Activated naive CD4-positive, alpha-beta T cell treated with anti-CD3 and anti-CD28 coated beads for 36 hours (primary cell): Measurements from ENCODE around the gene TBC1D22A. TPM values are rescaled to one million over a fixed set of nuclear protein-coding genes. Genes with fewer than 3 reads are reported as not detected.

Experiments
- CTCF ChIA-PET: fragments of 350-600 bp; sonication (Branson Sonifier 250); formaldehyde crosslinking; loops from one replicate; lab custom pipeline; 2021; ENCODE audit warnings: antibody characterized with exemption; lab: Charles Lee
- DNase-seq: peaks from one replicate; pipeline ENCODE4 v3.0.0-alpha.2; 2020
- H3K27ac Mint-ChIP-seq: one replicate; pipeline ENCODE4 v1.8.0; 2021; ENCODE audit warnings: mild to moderate bottlenecking, mixed read lengths
- H3K27me3 Mint-ChIP-seq: one replicate; pipeline ENCODE4 v1.8.0; 2021; ENCODE audit warnings: low read depth, mixed read lengths
- H3K36me3 Mint-ChIP-seq: one replicate; pipeline ENCODE4 v1.8.0; 2021; ENCODE audit warnings: low read depth, mixed read lengths
- H3K4me1 Mint-ChIP-seq: one replicate; pipeline ENCODE4 v1.8.0; 2021; ENCODE audit warnings: low read depth, mixed read lengths
- H3K4me3 Mint-ChIP-seq: one replicate; pipeline ENCODE4 v1.8.0; 2021; ENCODE audit warnings: mild to moderate bottlenecking, moderate library complexity, mixed read lengths
- H3K9me3 Mint-ChIP-seq: one replicate; pipeline ENCODE4 v1.8.0; 2021; ENCODE audit warnings: mixed read lengths
- intact Hi-C: fragments of 100-400 bp; cut with micrococcal nuclease; formaldehyde crosslinking; loops from one replicate; pipeline ENCODE4 v1.15.1; 2023
- total RNA-seq, 2 experiments: library from RNA; stranded (reverse); gene quantifications; one replicate each; pipeline ENCODE4 v1.2.3, GENCODE V29; 2021

The TBC1D22A gene
- total RNA-seq, 2 experiments from 2014 or later, result 20.1 to 21.4 TPM

- CTCF ChIA-PET, result interaction anchor here (0.5 to 10.9 kb wide), 22 partner anchors 8 to 239 kb away, joined by 3 to 214 read pairs (median 7); partner anchors contain the start of gene TBC1D22A
- Mint-ChIP-seq H3K4me3 (no peak overlapping the region), H3K9me3 (no peaks in the 10 kb centered on the region), H3K27me3 (no peaks in the 10 kb centered on the region), H3K27ac (no peak overlapping the region), H3K4me1 (peaks cover 29% of the 10 kb centered on the region), H3K36me3 (peaks cover 31% of the 10 kb centered on the region)
- no peak for DNase-seq
- intact Hi-C loops, result loop anchor here (1.0 to 2.0 kb wide), 4 partner anchors 40 to 240 kb away; partner anchors contain the start of genes CERK and TBC1D22A
Measured at GRCh38 chr22:46802608-46803027, 40.2 kb downstream of the TBC1D22A start.

DNA sequence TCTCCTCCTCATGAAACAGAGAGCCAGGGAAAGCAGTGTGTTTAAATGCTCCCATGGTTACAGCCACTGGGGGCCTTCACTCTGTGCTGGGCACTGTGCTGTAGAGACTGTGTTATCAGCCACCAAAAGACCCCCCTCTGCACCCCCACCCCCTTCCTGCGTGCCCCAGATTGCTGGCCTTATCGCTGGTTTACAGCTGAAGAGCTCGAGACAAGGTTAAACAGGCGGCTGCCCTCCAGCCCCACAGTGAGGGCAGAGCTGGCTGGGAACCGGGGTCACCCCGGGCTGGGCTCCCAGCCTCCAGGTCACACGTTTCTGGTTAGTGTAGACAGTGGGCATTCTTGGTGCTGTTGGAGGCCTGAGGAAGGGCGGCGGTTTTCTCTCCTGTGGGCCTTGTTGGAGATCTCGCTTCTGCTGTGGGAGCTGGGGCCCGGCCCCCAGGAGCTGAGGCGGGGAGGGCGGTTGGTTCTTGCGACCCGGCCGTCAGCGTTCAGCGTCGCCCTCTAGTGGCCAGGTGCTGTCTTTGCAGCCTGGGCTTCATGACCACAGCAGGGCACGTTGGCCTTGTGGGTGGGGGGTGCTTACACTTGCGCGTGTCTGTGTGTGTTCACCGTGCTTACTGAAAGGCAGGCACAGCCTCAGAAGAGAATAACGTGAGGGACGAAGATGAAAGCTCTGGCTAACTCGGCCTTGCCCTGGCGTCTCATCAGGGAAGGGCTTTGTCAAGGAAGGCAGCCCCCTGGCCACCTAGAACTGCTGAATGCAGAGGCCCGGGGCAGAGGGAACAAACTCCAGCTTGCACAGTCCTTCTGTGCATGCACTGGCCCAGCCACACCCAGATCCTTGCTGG, 40.8 kb downstream of the TBC1D22A start:
- DNase-seq, result peak; percentile 66
- CTCF ChIA-PET, result interaction anchor here (0.5 to 10.9 kb wide), 26 partner anchors 8 to 240 kb away, joined by 3 to 214 read pairs (median 6); partner anchors contain the start of gene TBC1D22A
- H3K27me3 Mint-ChIP-seq, result no peaks in the 10 kb centered on the region
- intact Hi-C loops, result loop anchor here (1.0 to 2.0 kb wide), 4 partner anchors 41 to 240 kb away; partner anchors contain the start of genes CERK and TBC1D22A
- H3K9me3 Mint-ChIP-seq, result no peaks in the 10 kb centered on the region
- peaks cover 29% of the 10 kb centered on the region for H3K4me1 Mint-ChIP-seq
- H3K27ac Mint-ChIP-seq, result no peak overlapping the region
- H3K36me3 Mint-ChIP-seq, result peaks cover 31% of the 10 kb centered on the region
- H3K4me3 Mint-ChIP-seq, result no peak overlapping the region

- Mint-ChIP-seq H3K36me3 (peaks cover 26% of the 10 kb centered on the region), H3K4me3 (no peak overlapping the region), H3K4me1 (peaks cover 25% of the 10 kb centered on the region)
Measured at GRCh38 chr22:46803936-46804335, 41.5 kb downstream of the TBC1D22A start.

GRCh38 chr22:46806794-46807193, 44.3 kb downstream of the TBC1D22A start:
- Mint-ChIP-seq H3K36me3 (peaks cover 14% of the 10 kb centered on the region), H3K4me3 (no peak overlapping the region), H3K9me3 (no peaks in the 10 kb centered on the region), H3K27me3 (no peaks in the 10 kb centered on the region), H3K27ac (no peak overlapping the region), H3K4me1 (peaks cover 24% of the 10 kb centered on the region)
- intact Hi-C loops, result no loop called here
- CTCF ChIA-PET, result interaction anchor here (0.6 to 10.9 kb wide), 2 partner anchors 48 to 210 kb away, joined by 5 to 214 read pairs; partner anchors contain the start of gene TBC1D22A
- no peak for DNase-seq

More at GRCh38 chr22:46803936-46804335, 41.5 kb downstream of the TBC1D22A start:
- H3K27ac Mint-ChIP-seq, result no peak overlapping the region
- CTCF ChIA-PET, result interaction anchor here (0.6 to 10.9 kb wide), 19 partner anchors 8 to 240 kb away, joined by 3 to 214 read pairs (median 7); partner anchors contain the start of gene TBC1D22A
- intact Hi-C loops, result loop anchor here (1.0 to 2.0 kb wide), 4 partner anchors 42 to 241 kb away; partner anchors contain the start of genes CERK and TBC1D22A
- no peaks in the 10 kb centered on the region for H3K9me3 Mint-ChIP-seq
- DNase-seq, result no peak
- no peaks in the 10 kb centered on the region for H3K27me3 Mint-ChIP-seq

DNA sequence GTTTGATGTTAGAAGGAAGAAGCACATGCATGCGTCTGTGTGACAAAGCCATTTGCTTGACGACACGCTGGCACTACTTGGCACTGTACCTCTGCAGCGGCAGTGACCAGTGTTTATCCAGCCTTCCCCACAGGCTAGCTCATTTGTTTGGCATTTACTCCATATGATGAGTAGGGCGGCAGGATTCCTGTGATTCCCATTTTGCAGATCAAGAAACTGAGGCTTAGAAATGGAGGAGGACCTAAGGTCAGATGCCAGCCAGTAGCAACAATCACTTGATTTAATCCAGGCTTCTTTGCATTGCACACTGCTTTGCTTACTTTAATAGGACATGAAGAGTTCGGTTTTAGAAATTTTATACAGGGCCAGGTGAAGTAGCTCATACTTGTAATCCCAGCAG, 45.0 kb downstream of the TBC1D22A start:
- no peak for DNase-seq
- Mint-ChIP-seq H3K4me3 (no peak overlapping the region), H3K9me3 (no peaks in the 10 kb centered on the region), H3K27ac (no peak overlapping the region), H3K36me3 (peaks cover 14% of the 10 kb centered on the region), H3K27me3 (no peaks in the 10 kb centered on the region), H3K4me1 (peaks cover 21% of the 10 kb centered on the region)
- CTCF ChIA-PET, result interaction anchor here (10.9 kb wide), 1 partner anchor 49 kb away, joined by 214 read pairs; the partner anchor contains the start of gene TBC1D22A
- intact Hi-C loops, result no loop called here

GRCh38 chr22:46809153-46809885, 46.9 kb downstream of the TBC1D22A start:
- Mint-ChIP-seq H3K4me3 (no peak overlapping the region), H3K27ac (no peak overlapping the region), H3K36me3 (peaks cover 15% of the 10 kb centered on the region), H3K4me1 (peaks cover 16% of the 10 kb centered on the region), H3K27me3 (no peaks in the 10 kb centered on the region), H3K9me3 (no peaks in the 10 kb centered on the region)
- DNase-seq, result no peak
- intact Hi-C loops, result no loop called here
- CTCF ChIA-PET, result no interaction called here

DNA sequence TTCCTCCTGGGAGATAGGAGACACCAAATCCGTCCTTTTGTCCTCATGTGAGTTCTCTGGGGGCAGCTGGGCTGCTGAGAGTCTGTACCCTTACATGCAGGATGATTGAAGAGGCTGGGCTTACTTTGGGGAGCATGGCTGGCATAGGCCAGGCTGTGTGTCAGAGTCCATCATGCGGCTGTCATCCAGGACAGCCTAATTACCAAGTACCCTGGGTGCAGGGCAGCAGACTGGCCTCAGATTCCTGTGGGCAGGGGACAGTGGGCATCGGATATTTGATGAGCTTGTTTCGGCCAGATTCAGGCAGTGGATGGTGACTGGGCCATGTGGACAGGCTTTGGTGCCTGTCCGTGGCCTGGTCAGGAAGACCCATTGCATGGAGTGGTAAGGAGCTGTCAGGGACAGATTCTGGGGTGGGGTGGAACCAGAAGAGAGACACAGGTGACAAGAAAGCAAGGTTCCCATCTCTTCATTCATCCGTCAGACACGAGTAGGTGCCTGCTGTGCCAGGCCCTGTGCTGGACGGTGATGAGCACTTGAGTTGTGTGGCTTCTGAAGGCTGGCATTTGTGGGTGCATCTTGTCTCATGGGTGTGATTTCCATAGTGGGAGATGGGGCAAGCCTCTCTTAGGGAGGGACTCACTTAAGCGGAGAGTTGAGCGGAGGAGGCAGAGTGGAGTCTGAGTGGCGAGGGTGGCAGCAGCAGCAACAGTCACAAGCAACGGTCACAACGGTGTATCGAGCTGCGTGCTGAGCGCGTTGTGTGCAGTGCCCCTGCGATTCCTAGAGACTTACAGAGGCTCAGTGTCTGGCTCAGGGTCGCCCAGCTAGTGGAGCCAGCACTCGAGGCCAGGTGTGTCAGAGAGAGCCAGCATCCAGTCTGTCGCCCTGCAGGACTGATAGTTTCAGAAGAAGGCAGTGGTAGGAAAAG, 48.7 kb downstream of the TBC1D22A start:
- intact Hi-C loops, result no loop called here
- peaks cover 9% of the 10 kb centered on the region for H3K36me3 Mint-ChIP-seq
- H3K27ac Mint-ChIP-seq, result no peak overlapping the region
- CTCF ChIA-PET, result interaction anchor here (1.0 to 2.1 kb wide), 4 partner anchors 8 to 52 kb away, joined by 3 to 13 read pairs (median 4); no protein-coding TSS in a partner anchor
- no peak overlapping the region for H3K4me3 Mint-ChIP-seq
- DNase-seq, result no peak
- H3K27me3 Mint-ChIP-seq, result no peaks in the 10 kb centered on the region
- H3K9me3 Mint-ChIP-seq, result no peaks in the 10 kb centered on the region
- peaks cover 18% of the 10 kb centered on the region for H3K4me1 Mint-ChIP-seq

DNA sequence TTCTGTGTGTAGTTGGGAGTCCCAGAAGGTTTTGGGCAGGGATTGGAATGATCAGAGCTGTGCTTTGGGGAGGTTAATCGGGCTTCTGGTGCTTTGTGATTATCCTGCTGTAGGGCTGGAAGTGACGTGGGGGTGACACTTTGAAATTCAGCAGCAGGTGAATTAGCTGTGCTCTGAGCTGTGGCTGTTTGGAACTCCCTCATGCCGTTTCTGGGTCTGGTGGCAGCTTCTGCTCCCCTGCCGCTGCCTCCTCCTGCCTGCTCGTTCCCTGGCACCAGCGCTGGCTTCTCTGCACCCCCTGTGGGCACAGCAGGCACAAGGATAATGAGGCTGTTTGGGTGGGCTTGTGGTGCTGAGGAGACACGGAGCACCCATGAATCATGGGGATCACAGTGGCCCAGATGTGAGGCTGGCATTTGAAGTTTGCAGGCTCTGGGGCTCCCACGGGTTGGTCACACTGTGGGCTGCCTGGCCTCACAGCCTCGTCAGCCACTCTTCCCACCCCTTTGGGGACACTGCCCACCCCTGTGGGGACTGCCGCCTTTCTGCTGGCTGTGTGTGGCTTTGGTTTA, 49.7 kb downstream of the TBC1D22A start:
- no peak overlapping the region for H3K4me3 Mint-ChIP-seq
- CTCF ChIA-PET, result interaction anchor here (1.0 to 2.1 kb wide), 2 partner anchors 9 to 33 kb away, joined by 3 to 13 read pairs; no protein-coding TSS in a partner anchor
- intact Hi-C loops, result no loop called here
- DNase-seq, result no peak
- H3K36me3 Mint-ChIP-seq, result peaks cover 7% of the 10 kb centered on the region
- H3K4me1 Mint-ChIP-seq, result peaks cover 17% of the 10 kb centered on the region
- H3K9me3 Mint-ChIP-seq, result no peaks in the 10 kb centered on the region
- H3K27ac Mint-ChIP-seq, result no peak overlapping the region
- no peaks in the 10 kb centered on the region for H3K27me3 Mint-ChIP-seq

GRCh38 chr22:46812788-46813187, 50.3 kb downstream of the TBC1D22A start:
- intact Hi-C loops, result no loop called here
- Mint-ChIP-seq H3K27me3 (no peaks in the 10 kb centered on the region), H3K27ac (peak overlapping the region; percentile 52), H3K9me3 (peaks cover 2% of the 10 kb centered on the region), H3K4me1 (peaks cover 20% of the 10 kb centered on the region), H3K4me3 (no peak overlapping the region), H3K36me3 (peaks cover 9% of the 10 kb centered on the region)
- no peak for DNase-seq
- CTCF ChIA-PET, result interaction anchor here (2.1 kb wide), 1 partner anchor 10 kb away, joined by 13 read pairs; no protein-coding TSS in a partner anchor

GRCh38 chr22:46813816-46814597, 51.6 kb downstream of the TBC1D22A start:
- CTCF ChIA-PET, result no interaction called here
- intact Hi-C loops, result no loop called here
- peaks cover 29% of the 10 kb centered on the region for H3K4me1 Mint-ChIP-seq
- H3K27ac Mint-ChIP-seq, result no peak overlapping the region
- H3K4me3 Mint-ChIP-seq, result no peak overlapping the region
- H3K9me3 Mint-ChIP-seq, result peaks cover 2% of the 10 kb centered on the region
- no peak for DNase-seq
- no peaks in the 10 kb centered on the region for H3K27me3 Mint-ChIP-seq
- peaks cover 8% of the 10 kb centered on the region for H3K36me3 Mint-ChIP-seq
